Left ventricle myocardium inferior (tissue), 1 donor: ENCODE results near the gene TXNDC11. TPM values are rescaled to one million over a fixed set of nuclear protein-coding genes. Genes with fewer than 3 reads are reported as not detected.

Source experiments
- DNase-seq: peaks from one replicate; pipeline ENCODE4 v3.0.0-alpha.2; 2020
- H3K27ac ChIP-seq: fragments of 200-600 bp; replicated peaks from 2 replicates; pipeline ENCODE4 v1.8.0; 2021
- H3K27me3 ChIP-seq: fragments of 200-600 bp; 2 replicates; pipeline ENCODE4 v1.8.0; 2021; ENCODE audit warnings: low read depth
- H3K36me3 ChIP-seq: fragments of 200-600 bp; 2 replicates; pipeline ENCODE4 v1.8.0; 2021
- H3K4me1 ChIP-seq: fragments of 200-600 bp; 2 replicates; pipeline ENCODE4 v1.8.0; 2021
- H3K4me3 ChIP-seq: fragments of 200-600 bp; 2 replicates; pipeline ENCODE4 v1.8.0; 2021; ENCODE audit warnings: mild to moderate bottlenecking, moderate library complexity
- H3K9me3 ChIP-seq: fragments of 200-600 bp; replicated peaks from 2 replicates; pipeline ENCODE4 v1.8.0; 2021
- intact Hi-C: fragments of 100-400 bp; cut with micrococcal nuclease; formaldehyde crosslinking; loops from one replicate; pipeline ENCODE4 v1.11.0; 2022
- total RNA-seq: library from RNA; stranded (reverse); fragmentation: NEBNext Ultra II Directional; extraction: Animal tissue kit (Norgen Biotek cat#: 25700); gene quantifications from one replicate; pipeline ENCODE4 v1.2.1, GENCODE V29; 2021
- TF ChIP-seq, protein P1 (sequence below): fragments of 200-600 bp; IDR thresholded peaks from 2 replicates; pipeline ENCODE4 v1.8.0; 2021; ENCODE audit warnings: antibody characterized with exemption, mild to moderate bottlenecking, borderline replicate concordance
- donor health status: DM: no; HTN: yes; CAD: no; lungs with severe emphysema.

The TXNDC11 gene
- total RNA-seq, 1 donor from 2014 or later = 23.9 TPM

DNA sequence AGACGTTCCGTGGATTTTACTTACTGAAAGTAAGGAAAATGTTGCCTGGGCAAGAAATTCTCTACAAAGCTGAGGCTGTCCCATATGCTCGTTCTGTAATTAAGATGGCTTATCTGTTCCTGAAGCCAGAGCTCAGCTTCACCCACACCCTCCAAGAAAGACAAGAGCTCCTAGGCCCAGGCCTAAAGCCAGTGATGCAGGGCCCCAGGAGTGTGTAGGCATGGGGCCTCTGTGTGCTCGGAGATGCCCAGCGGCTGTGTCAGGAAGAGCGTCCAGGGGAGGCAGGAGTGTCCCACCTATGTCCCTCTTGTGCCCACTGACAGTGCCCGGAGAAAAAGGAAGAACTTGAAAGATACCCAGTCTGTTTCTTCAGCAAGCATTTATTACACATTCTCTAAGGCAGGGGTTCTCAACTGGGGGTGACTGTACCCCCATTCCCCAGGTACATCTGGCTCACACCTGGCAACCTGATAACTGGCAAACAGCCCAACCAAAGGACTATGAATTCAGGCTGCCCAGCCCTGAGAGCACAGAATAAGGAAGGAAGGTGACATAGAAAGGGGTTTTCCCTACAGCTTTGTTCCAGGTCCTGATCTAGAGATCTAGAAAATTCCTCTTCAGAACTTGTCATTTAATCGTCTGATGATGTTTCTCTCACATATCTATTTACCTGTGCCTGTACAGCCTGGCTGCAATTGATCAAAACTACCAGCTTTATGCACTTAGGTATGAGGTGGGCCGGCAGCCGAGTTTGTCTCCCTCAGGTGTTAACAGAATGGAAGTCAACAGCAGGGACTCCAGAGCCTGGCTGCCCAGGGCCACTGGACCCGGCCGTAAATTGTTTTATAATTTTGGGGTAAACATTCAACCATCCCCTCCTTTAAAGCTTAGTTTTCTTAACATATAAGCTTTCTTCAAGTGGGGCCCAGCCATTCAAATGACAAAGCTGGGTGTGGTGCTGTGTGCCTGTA is 62.4 kb downstream of the TXNDC11 start:
- H3K27me3 ChIP-seq = no peaks in the 10 kb centered on the region
- TF ChIP-seq, protein P1, sequence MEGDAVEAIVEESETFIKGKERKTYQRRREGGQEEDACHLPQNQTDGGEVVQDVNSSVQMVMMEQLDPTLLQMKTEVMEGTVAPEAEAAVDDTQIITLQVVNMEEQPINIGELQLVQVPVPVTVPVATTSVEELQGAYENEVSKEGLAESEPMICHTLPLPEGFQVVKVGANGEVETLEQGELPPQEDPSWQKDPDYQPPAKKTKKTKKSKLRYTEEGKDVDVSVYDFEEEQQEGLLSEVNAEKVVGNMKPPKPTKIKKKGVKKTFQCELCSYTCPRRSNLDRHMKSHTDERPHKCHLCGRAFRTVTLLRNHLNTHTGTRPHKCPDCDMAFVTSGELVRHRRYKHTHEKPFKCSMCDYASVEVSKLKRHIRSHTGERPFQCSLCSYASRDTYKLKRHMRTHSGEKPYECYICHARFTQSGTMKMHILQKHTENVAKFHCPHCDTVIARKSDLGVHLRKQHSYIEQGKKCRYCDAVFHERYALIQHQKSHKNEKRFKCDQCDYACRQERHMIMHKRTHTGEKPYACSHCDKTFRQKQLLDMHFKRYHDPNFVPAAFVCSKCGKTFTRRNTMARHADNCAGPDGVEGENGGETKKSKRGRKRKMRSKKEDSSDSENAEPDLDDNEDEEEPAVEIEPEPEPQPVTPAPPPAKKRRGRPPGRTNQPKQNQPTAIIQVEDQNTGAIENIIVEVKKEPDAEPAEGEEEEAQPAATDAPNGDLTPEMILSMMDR = no peak
- no peak overlapping the region for H3K4me3 ChIP-seq
- H3K27ac ChIP-seq = peak overlapping the region; percentile 28
- peaks cover 70% of the 10 kb centered on the region for H3K36me3 ChIP-seq
- no peak for DNase-seq
- intact Hi-C loops = no loop called here
- H3K9me3 ChIP-seq = no peaks in the 10 kb centered on the region
- peaks cover 86% of the 10 kb centered on the region for H3K4me1 ChIP-seq

DNA sequence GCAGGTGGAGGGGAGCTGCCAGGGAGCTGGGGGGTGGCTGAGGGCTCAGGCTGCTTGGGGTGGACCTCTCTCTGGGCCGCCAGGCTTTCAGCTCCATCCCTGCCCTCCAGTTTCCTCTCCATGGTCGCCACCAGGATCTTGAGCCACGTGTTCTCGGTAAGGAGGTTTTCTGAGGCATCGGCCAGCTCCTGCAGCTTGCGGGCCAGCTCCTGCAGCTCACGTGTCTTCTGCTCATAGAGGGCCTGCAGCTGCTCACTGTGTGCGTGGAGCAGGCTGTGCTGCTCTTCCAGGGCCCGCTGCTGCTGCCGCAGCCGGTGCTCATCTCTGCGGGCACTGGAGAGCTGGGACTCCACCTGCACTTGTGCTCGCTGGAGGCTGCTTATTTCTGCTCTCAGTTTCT is 63.4 kb downstream of the TXNDC11 start:
- DNase-seq = no peak
- Histone ChIP-seq H3K9me3 (no peaks in the 10 kb centered on the region), H3K4me3 (no peak overlapping the region), H3K36me3 (peaks cover 61% of the 10 kb centered on the region), H3K27ac (peak overlapping the region; percentile 85), H3K27me3 (no peaks in the 10 kb centered on the region), H3K4me1 (peaks cover 96% of the 10 kb centered on the region)
- TF ChIP-seq, protein P1 = no peak
- intact Hi-C loops = no loop called here

DNA sequence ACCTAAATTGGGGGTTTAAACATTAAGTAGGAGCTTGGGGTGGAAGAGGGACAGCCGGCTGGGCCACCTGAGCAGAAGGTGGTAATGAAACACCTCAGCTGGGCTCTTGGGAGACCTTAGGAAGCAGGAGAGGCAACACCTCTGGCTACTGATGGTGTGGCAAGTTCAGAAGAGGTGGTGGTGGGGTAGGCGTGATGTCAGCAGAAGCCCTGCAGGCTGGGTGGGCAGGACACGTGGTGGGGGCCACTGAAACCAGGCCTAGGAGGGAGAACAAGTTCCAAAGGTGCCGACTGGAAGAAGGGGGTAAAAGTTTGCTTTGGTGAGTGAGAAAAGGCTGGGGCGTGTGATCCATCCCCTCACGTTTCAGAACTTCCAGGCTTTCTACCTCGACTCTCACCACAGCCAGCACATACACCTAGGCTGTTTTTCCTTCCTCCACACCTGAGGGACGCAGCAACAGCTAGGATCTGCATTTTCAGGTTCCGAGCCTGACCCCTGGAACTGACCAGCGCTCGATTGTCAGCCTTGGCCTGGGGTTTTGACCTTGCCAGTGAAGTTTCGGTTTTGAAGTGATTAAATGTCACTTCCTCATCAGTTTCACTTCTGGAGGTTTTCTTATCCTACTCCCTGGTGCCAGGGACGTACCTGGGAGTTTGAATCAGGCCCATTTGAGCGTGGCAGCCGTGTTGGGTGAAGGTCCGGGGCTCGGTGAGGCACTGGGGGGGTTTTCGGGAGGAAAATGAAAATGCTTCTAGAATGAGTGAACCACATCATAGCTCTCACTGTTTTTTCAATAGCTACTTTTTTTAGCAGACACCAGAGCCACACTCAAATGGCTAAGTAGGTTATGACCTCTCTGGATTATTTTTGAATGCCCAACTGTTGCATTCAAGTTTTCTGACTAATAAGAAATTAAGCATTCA is 64.4 kb downstream of the TXNDC11 start:
- H3K4me1 ChIP-seq = peaks cover 100% of the 10 kb centered on the region
- TF ChIP-seq, protein P1 = no peak
- H3K27ac ChIP-seq = peak overlapping the region; percentile 85
- no peak for DNase-seq
- intact Hi-C loops = no loop called here
- peaks cover 51% of the 10 kb centered on the region for H3K36me3 ChIP-seq
- H3K9me3 ChIP-seq = no peaks in the 10 kb centered on the region
- H3K4me3 ChIP-seq = no peak overlapping the region
- no peaks in the 10 kb centered on the region for H3K27me3 ChIP-seq

DNA sequence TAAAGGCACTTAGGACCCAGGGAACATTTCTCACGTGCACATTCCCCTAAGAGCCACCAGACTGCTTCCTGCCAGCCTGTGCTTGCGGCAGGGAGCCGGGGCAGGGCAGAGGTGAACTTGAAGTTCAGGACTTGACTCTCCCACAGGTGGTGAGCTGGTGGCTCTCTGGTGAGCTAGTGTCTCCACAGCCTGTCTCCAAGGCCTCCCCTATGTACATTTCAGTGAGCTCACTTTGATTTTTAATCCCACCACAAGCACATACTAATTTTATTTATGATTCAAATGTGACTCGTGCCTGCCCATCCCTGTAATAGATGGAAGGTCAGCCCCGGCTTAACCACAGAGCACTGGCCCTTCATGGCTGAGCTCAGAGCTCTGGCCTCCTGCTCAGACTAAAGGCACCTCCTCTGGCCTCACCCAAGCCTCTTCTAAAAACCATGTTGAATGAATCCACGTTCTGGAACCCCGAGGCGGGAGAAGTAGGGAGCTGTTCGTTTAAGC is 65.2 kb downstream of the TXNDC11 start:
- TF ChIP-seq, protein P1 = no peak
- Histone ChIP-seq H3K27ac (peak overlapping the region; percentile 85), H3K9me3 (no peaks in the 10 kb centered on the region), H3K27me3 (no peaks in the 10 kb centered on the region), H3K4me3 (no peak overlapping the region), H3K4me1 (peaks cover 100% of the 10 kb centered on the region), H3K36me3 (peaks cover 45% of the 10 kb centered on the region)
- DNase-seq = no peak
- intact Hi-C loops = no loop called here

DNA sequence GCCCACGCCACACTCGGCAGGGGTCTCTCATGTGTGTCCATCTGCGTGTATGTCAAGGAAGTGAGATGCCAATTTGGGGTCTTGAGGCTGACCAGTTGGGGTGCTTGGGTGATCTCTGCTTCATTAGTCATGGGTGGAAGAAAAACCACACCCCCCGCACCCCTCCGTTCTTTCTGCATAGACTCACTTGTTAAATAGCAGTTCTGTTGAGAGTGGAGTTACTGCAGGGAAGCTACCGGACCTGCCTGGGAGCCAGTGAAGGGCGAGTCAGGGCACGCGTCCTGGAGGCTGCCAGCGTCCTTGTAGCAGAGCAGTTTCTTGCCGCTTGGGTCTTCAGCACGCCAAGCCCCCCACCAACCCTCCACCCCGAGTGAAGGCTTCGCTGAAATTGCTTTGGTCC is 65.9 kb downstream of the TXNDC11 start:
- H3K4me3 ChIP-seq = no peak overlapping the region
- peak overlapping the region; percentile 85 for H3K27ac ChIP-seq
- DNase-seq = no peak
- H3K36me3 ChIP-seq = peaks cover 45% of the 10 kb centered on the region
- peaks cover 100% of the 10 kb centered on the region for H3K4me1 ChIP-seq
- H3K27me3 ChIP-seq = no peaks in the 10 kb centered on the region
- TF ChIP-seq, protein P1 = no peak
- H3K9me3 ChIP-seq = no peaks in the 10 kb centered on the region
- intact Hi-C loops = no loop called here
